H54 (cell line): Measurements from ENCODE around the gene GBX2.

Experiments
- DNase-seq: peaks from one replicate; pipeline ENCODE4 v3.0.0; 2011; ENCODE audit warnings: low spot score, mixed read lengths; ENCODE audit not compliant: insufficient read length
- FAIRE-seq: peaks from 3 replicates; lab custom pipeline; 2011; peaks lifted over from hg19 to GRCh38; lab: Jason Lieb, UNC
- POLR2A ChIP-seq: IDR thresholded peaks from 2 replicates; pipeline ENCODE4 v1.6.1; 2011; ENCODE audit warnings: low read depth, mild to moderate bottlenecking, low read length

Gene GBX2

DNA sequence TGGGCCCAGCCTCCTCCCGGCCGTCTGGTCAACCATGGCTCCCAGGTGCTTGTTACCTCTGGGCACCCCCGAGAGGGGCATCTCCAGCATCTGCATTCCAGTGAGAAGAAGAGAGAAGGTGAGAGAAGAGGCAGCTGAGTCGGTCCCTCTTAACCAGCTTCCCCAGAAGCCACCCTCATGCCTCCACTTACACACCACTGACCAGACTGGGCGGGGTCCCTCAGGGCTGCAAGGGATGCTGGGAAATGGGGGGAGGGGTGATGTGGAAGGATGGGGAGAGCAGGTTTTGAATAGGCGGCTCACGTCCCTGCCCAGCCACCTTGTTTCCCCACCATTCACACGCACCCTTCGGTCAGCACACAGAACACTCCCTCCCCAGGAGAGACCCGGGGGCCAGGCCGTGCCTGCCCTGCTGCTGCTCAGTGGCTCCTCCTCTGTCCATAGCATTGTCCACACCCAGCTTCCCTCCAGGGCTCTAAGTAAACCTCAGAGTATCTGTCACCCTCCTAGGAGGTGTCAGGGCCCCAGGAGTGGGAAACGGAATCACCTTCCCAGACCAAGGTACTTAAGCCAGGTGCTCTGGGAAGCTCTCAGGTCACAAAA is 34.7 kb downstream of the GBX2 start:
- DNase-seq (no peak), FAIRE-seq (no peak)
- TF ChIP-seq POLR2A: no peak

- no peak for DNase-seq
- TF ChIP-seq POLR2A: no peak
- no peak for FAIRE-seq
Measured at GRCh38 chr2:236131073-236131692, 37.0 kb downstream of the GBX2 start.

DNA sequence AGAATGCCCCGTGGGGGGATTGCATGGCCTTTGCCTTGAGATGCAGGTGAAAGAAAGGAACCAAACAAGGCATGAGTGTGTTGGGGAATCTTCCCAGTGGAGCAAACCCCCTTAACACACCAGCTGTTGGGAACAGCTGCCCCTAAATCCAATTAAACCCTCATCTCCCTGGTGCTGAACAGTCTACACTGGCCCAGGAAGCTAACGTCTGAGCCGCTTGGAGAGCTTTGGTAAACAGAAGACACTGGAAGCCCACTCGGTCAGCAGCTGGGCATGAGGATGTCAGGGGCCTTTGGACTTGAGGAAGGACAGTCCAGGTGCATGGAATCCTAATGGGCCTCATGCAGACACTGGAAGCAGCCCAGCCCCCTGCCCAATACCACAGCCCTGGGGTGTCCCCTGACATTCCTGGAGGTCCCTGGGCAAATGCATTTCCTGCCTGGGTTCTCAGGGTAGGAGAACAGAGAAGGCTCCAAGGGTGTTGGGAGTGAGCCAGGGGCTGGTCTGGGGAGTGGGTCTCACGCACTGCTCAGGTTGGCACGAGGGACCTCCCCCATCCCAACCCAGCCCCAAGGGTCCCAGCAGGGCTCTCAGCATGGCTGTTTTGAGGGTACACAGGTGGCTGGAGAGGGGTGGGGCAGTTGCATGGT is 37.7 kb downstream of the GBX2 start:
- FAIRE-seq (no peak), DNase-seq (no peak)
- TF ChIP-seq POLR2A: no peak

GRCh38 chr2:236129935-236130334 is 38.3 kb downstream of the GBX2 start:
- no peak for DNase-seq
- FAIRE-seq: no peak
- TF ChIP-seq POLR2A: no peak

DNA sequence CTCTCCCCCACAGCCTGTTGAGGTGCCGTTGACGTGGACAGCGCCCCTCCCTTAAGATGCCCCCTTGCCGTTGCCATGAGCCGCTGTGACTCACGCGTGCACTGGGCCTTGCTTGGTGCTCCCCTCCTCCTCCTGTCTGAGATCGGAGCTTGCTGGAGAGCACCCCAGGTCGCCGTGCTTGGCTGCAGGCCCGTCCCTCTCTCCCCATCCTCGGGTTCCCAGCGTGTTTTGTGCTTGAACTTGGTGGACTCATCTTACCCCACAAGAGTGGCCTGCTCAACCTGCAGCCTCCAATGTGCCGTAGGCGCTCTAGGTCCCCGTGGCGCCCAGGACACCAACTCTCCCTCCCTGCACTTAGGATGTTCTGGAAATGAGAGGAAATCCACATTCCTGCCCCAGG is 39.9 kb downstream of the GBX2 start:
- no peak for TF ChIP-seq POLR2A
- FAIRE-seq: no peak
- no peak for DNase-seq

GRCh38 chr2:236127010-236127409 is 41.2 kb downstream of the GBX2 start:
- no peak for TF ChIP-seq POLR2A
- no peak for DNase-seq
- no peak for FAIRE-seq

GRCh38 chr2:236125541-236125940 is 42.6 kb downstream of the GBX2 start:
- no peak for TF ChIP-seq POLR2A
- FAIRE-seq: no peak
- DNase-seq: no peak

- DNase-seq: no peak
- no peak for TF ChIP-seq POLR2A
- FAIRE-seq: no peak
Measured at GRCh38 chr2:236124182-236124893, 43.8 kb downstream of the GBX2 start.

GRCh38 chr2:236123716-236124115 is 44.5 kb downstream of the GBX2 start:
- FAIRE-seq (no peak), DNase-seq (no peak)
- TF ChIP-seq POLR2A: no peak

- no peak for TF ChIP-seq POLR2A
- FAIRE-seq (no peak), DNase-seq (no peak)
Measured at GRCh38 chr2:236122236-236122635, 46.0 kb downstream of the GBX2 start.

GRCh38 chr2:236121546-236121945 is 46.6 kb downstream of the GBX2 start:
- no peak for DNase-seq
- FAIRE-seq: no peak
- TF ChIP-seq POLR2A: no peak

DNA sequence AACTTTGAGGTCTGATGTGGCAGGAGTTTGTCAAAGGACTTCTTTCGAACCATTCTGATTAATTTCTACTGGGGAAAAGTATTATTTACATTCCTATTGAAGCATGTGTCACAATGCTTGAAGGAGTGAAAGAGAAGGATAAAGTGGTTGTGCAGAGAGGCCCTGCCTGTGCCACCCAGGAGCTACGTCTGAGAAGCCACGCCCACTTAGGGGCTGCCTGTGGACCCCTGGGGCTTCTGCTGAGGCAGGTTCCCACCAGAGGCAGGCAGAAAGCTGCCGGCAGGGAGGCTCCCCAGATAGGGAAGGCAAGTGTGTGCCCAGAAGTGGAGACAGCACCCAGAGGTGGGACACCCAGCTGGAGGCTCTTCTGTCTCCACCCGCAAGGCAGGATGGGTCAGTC is 47.4 kb downstream of the GBX2 start:
- DNase-seq (no peak), FAIRE-seq (no peak)
- no peak for TF ChIP-seq POLR2A

GRCh38 chr2:236120141-236120601 is 48.0 kb downstream of the GBX2 start:
- no peak for TF ChIP-seq POLR2A
- no peak for FAIRE-seq
- DNase-seq: no peak

- no peak for TF ChIP-seq POLR2A
- FAIRE-seq (no peak), DNase-seq (no peak)
Measured at GRCh38 chr2:236119476-236119875, 48.7 kb downstream of the GBX2 start.
